Left lung (tissue), 10 donors: ENCODE results near the gene MED10. TPM values are rescaled to one million over a fixed set of nuclear protein-coding genes. Genes with fewer than 3 reads are reported as not detected.

Experiments
- ATAC-seq: fragments of 200-7000 bp; cut with Tn5 transposase; one replicate; pipeline ENCODE4 v1.9.1; 2020; ENCODE audit warnings: moderate library complexity
- DNase-seq, 4 donors: peaks; one replicate each; pipeline ENCODE4 v3.0.0-alpha.2; 2013 to 2020
- H3K27ac ChIP-seq, 2 donors: fragments of 200-600 bp; sonication (generic) in 1 of 2; one replicate each; pipeline versions ENCODE4 v1.5.0 to v1.8.0; 2020 to 2021
- H3K27me3 ChIP-seq, 2 donors: fragments of 200-600 bp; sonication (generic) in 1 of 2; one replicate each; pipeline versions ENCODE4 v1.5.0 to v1.8.0; 2020 to 2021
- H3K36me3 ChIP-seq, 2 donors: fragments of 200-600 bp; sonication (generic) in 1 of 2; one replicate each; pipeline versions ENCODE4 v1.5.0 to v1.8.0; 2020 to 2021
- H3K4me1 ChIP-seq, 2 donors: fragments of 200-600 bp; one replicate each; pipeline ENCODE4 v1.8.0; 2021
- H3K4me3 ChIP-seq, 2 donors: fragments of 200-600 bp; sonication (generic) in 1 of 2; one replicate each; pipeline versions ENCODE4 v1.5.0 to v1.8.0; 2020 to 2021; ENCODE audit warnings: mild to moderate bottlenecking in 1 of 2
- H3K9me3 ChIP-seq, 2 donors: fragments of 200-600 bp; sonication (generic) in 1 of 2; one replicate each; pipeline versions ENCODE4 v1.5.0 to v1.8.0; 2020 to 2021
- intact Hi-C, 2 donors: fragments of 100-400 bp; cut with DNase I; formaldehyde crosslinking; loops; one replicate each; pipeline versions ENCODE4 v1.11.2 to v1.14.2; 2022
- polyA plus RNA-seq, 6 donors: library from polyadenylated mRNA; unstranded; fragments of 120-200 nt; gene quantifications; one replicate each; pipeline ENCODE4 v1.2.1, GENCODE V29; 2013; ENCODE audit not compliant: insufficient read length in 6 of 6
- total RNA-seq, 2 donors: library from RNA; stranded (reverse); fragmentation: NEBNext Ultra II Directional; extraction: Animal tissue kit (Norgen Biotek cat#: 25700); gene quantifications; one replicate each; pipeline ENCODE4 v1.2.1, GENCODE V29; 2021
- TF ChIP-seq, protein P1 (sequence below), 2 donors: fragments of 200-600 bp; sonication (generic) in 1 of 2; IDR thresholded peaks; one replicate each; pipeline versions ENCODE4 v1.5.0 to v1.8.0; 2021; ENCODE audit warnings: antibody characterized with exemption in 2 of 2
- donor health status: DM: no; HTN: yes; CAD: no.
- donor health status: DM: no; HTN: no; CAD: no.

The MED10 gene
- total and polyA plus RNA-seq, 8 donors = 21.4 to 50.6 (median 39.0) TPM

DNA sequence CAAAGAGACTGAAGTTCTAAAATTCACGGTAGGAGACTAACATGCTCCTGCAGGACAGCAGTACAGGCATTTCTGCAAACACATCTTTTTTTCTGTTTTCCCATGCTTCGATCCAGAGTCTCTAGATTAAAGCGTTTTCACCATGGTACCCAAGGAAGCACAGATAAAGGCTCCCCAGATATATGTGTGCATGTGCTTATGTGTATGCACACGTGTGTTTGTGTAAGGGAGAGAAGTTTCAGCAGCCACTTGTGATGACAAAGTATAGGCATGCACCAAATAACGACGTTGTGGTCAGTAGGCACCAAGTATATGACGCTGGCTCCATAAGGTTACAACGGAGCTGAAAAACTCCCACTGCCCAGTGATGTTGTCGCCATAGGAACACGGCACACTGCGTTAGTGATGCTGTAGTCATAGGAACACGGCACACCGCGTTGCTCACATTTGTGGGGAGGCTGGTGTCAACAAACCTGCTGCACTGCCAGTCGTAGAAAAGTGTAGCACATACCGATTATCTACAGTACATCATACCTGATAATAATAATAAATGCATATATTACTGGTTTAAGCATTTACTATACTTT is 21.7 kb downstream of the MED10 start:
- Histone ChIP-seq H3K36me3 (peaks cover 0 to 31% of the 10 kb centered on the region in 2 donors), H3K27me3 (no peaks in the 10 kb centered on the region), H3K27ac (no peak overlapping the region), H3K9me3 (peaks cover 0 to 3% of the 10 kb centered on the region in 2 donors), H3K4me1 (no peaks in the 10 kb centered on the region), H3K4me3 (no peak overlapping the region)
- DNase-seq = no peak
- TF ChIP-seq, protein P1, sequence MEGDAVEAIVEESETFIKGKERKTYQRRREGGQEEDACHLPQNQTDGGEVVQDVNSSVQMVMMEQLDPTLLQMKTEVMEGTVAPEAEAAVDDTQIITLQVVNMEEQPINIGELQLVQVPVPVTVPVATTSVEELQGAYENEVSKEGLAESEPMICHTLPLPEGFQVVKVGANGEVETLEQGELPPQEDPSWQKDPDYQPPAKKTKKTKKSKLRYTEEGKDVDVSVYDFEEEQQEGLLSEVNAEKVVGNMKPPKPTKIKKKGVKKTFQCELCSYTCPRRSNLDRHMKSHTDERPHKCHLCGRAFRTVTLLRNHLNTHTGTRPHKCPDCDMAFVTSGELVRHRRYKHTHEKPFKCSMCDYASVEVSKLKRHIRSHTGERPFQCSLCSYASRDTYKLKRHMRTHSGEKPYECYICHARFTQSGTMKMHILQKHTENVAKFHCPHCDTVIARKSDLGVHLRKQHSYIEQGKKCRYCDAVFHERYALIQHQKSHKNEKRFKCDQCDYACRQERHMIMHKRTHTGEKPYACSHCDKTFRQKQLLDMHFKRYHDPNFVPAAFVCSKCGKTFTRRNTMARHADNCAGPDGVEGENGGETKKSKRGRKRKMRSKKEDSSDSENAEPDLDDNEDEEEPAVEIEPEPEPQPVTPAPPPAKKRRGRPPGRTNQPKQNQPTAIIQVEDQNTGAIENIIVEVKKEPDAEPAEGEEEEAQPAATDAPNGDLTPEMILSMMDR (IDR thresholded peaks at IDR 0.05) = no peak
- ATAC-seq = no peak
- intact Hi-C loops = no loop called here

- intact Hi-C loops = no loop called here
- DNase-seq (no peak), ATAC-seq (no peak)
- H3K4me1 ChIP-seq = no peaks in the 10 kb centered on the region
- no peaks in the 10 kb centered on the region for H3K27me3 ChIP-seq
- peaks cover 0 to 23% of the 10 kb centered on the region in 2 donors for H3K36me3 ChIP-seq
- no peak overlapping the region for H3K4me3 ChIP-seq
- no peak overlapping the region for H3K27ac ChIP-seq
- no peaks in the 10 kb centered on the region for H3K9me3 ChIP-seq
- TF ChIP-seq, protein P1 (IDR thresholded peaks at IDR 0.05) = no peak
Measured at GRCh38 chr5:6355294-6355693, 23.1 kb downstream of the MED10 start.

- Histone ChIP-seq H3K4me1 (no peaks in the 10 kb centered on the region), H3K36me3 (peaks cover 0 to 21% of the 10 kb centered on the region in 2 donors), H3K27ac (no peak overlapping the region), H3K4me3 (no peak overlapping the region), H3K27me3 (no peaks in the 10 kb centered on the region), H3K9me3 (no peaks in the 10 kb centered on the region)
- ATAC-seq = no peak
- TF ChIP-seq, protein P1 (IDR thresholded peaks at IDR 0.05) = no peak
- intact Hi-C loops = no loop called here
- no peak for DNase-seq
Measured at GRCh38 chr5:6354848-6355247, 23.5 kb downstream of the MED10 start.

DNA sequence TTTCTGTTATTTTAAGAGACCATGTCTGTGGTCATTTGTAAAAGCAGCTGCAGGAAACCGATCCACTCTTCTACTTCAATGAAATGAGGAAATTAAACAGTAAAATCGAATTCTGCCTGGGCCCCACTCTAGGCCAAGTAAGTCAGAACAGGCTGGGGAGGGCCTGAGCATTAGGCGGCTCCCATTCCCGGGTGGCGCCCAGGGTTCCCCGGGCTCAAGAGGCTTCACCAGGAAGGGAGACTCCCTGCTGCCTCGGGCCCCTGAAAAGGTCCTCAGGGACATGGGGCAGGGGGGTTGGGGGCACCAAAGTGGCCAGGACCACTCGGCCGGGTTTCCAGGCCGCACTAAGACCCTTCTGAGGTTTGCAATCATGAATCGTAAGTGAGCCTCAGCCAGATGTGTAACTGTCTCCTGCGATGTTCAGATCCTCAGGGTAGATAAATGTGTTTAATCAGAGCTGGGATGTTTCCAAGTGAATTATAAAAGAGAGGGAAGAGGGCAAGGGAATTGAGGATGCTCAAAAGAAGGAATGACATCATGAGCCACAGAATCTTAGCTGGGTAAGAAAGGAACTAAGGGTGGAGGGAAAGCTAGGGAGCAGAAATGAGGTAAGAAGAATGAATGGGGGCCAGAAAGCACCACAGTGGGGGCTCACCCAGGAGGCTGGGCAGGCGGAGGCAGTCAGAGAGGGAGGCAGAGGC is 24.6 kb downstream of the MED10 start:
- intact Hi-C loops = no loop called here
- Histone ChIP-seq H3K4me3 (no peak overlapping the region), H3K27me3 (no peaks in the 10 kb centered on the region), H3K36me3 (peaks cover 0 to 16% of the 10 kb centered on the region in 2 donors), H3K27ac (no peak overlapping the region), H3K4me1 (no peaks in the 10 kb centered on the region), H3K9me3 (no peaks in the 10 kb centered on the region)
- DNase-seq (no peak), ATAC-seq (no peak)
- TF ChIP-seq, protein P1 (IDR thresholded peaks at IDR 0.05) = no peak

DNA sequence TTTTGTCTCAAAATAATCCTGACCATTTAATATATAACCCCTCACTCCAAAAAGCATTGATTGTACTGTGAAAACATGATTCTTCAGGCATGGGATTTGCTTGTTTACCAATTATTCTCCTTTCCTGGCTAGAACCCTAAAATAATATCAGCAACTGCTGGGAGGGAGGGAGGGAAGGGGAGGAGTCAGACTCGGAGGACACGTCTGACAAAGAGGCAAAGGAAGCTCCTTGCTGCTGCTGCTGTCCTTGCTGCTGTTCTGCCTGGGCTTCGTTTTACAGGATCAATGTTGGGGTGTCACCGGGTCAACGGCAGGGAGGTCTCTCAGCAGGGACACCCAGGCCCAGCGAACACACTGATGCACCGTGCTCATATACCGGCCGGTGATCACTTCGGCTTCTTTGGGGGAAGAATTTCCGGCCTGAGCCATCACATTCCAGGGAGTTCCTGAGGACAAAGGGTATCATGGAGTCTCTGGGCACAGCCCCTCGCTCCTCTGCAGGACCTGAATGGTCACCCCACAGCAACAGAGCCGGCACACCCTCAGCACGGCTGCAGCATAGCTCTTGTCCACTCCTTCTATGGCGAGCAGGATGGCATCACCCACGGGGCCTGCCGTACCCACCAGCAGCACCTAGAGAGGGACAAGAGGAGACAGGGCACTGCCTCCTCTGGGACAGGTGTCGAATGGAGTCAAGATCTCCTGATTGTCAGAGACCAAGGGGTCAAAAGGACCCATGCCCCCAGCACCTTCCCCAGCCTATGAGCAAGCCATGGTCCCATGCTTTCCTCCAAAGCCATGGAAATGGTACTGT is 27.9 kb downstream of the MED10 start:
- H3K4me1 ChIP-seq = no peaks in the 10 kb centered on the region
- H3K36me3 ChIP-seq = no peaks in the 10 kb centered on the region
- TF ChIP-seq, protein P1 (IDR thresholded peaks at IDR 0.05) = no peak
- H3K27me3 ChIP-seq = no peaks in the 10 kb centered on the region
- intact Hi-C loops = no loop called here
- ATAC-seq = no peak
- no peak overlapping the region for H3K4me3 ChIP-seq
- H3K27ac ChIP-seq = no peak overlapping the region
- H3K9me3 ChIP-seq = no peaks in the 10 kb centered on the region
- DNase-seq = no peak
